ENCODE results near the gene CDIPT. TPM values are rescaled to one million over a fixed set of nuclear protein-coding genes. Genes with fewer than 3 reads are reported as not detected.

The CDIPT gene
- total RNA-seq, 4 donors from 2014 or later, result 39.6 to 122 (median 91.2) TPM

DNA sequence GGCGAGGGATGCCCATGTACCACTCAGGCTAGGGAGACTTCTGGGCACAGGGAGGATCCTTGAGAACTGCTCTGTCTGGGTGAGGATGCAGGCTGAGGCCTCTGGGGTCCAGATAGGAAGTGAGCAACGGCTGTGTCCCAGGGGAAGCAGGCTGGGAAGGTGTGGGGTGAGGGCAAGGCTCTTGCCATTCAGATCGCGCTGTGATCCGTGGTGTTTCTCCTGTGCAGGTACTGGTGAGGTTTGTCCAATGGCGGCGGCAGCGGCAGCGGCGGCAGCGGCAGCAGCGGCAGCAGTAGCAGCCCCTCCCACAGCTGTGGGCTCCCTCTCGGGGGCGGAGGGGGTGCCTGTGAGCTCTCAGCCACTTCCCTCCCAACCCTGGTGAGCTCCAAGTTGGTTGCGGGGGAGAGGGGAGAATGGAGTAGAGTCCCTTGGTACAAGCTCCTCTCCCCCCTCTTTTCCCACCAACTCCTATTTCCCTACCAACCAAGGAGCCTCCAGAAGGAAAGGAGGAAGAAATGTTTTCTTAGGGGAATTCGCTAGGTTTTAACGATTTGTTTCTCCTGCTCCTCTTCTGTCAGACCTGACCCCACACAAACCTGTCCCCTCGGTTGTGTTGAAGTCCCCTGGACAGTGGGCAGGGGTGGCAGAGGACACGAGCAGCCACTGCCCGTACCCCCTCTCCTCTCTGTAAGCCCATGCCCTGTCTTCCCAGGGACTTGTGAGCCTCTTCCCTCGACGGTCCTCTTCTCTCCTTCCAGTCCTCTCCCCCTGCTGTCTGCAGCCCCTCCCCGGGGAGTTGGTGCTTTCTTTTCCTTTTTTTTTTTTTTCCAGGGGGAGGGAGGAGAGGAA is 53.0 kb downstream of the CDIPT start:
- no peak for TF ChIP-seq POLR2A (IDR thresholded peaks at IDR 0.05)
- TF ChIP-seq, protein P1, sequence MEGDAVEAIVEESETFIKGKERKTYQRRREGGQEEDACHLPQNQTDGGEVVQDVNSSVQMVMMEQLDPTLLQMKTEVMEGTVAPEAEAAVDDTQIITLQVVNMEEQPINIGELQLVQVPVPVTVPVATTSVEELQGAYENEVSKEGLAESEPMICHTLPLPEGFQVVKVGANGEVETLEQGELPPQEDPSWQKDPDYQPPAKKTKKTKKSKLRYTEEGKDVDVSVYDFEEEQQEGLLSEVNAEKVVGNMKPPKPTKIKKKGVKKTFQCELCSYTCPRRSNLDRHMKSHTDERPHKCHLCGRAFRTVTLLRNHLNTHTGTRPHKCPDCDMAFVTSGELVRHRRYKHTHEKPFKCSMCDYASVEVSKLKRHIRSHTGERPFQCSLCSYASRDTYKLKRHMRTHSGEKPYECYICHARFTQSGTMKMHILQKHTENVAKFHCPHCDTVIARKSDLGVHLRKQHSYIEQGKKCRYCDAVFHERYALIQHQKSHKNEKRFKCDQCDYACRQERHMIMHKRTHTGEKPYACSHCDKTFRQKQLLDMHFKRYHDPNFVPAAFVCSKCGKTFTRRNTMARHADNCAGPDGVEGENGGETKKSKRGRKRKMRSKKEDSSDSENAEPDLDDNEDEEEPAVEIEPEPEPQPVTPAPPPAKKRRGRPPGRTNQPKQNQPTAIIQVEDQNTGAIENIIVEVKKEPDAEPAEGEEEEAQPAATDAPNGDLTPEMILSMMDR (IDR thresholded peaks at IDR 0.05), result no peak
- Histone ChIP-seq H3K4me1 (peaks cover 4 to 65% (median 34%) of the 10 kb centered on the region in 4 donors), H3K36me3 (peaks cover 0 to 15% (median 0%) of the 10 kb centered on the region in 3 donors), H3K4me3 (peak overlapping the region in 1 of 4 donors; percentile 13), H3K27ac (peak overlapping the region in 3 of 4 donors; percentile 87 to 98 (median 93)), H3K27me3 (no peaks in the 10 kb centered on the region), H3K9me3 (no peaks in the 10 kb centered on the region)
- no peak for DNase-seq

DNA sequence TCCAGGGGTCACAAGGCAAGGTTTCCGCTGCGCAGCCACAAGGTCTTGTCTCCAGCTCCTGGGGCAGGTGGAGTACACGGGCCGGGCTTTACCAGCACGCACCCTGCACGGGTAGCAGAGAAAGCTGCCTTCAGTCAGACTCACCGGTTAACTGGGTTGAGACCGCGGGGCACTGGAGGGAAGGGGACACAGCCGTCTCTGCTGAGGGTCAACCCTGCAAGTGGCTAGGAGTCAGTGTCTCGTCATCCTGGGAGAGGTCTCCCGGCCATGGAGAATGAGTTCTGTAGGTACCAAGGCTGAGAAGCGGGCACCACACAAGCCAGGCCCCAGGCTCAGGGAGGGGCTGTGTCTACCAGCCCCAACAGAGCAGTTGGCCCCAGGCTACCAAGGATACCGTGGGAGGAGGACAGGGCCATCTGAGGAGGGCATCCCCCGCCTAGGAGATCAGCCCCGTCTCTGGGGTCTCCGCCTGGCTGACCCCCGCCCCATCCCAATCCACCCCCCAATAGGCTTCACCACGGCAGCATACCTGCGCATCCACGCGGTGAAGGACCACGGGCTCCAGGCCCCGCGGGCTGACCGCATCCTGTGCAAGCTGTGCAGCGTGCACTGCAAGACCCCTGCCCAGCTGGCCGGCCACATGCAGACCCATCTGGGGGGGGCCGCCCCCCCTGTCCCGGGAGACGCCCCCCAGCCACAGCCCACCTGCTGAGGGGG is 53.8 kb downstream of the CDIPT start:
- peaks cover 4 to 62% (median 34%) of the 10 kb centered on the region in 4 donors for H3K4me1 ChIP-seq
- no peaks in the 10 kb centered on the region for H3K27me3 ChIP-seq
- no peaks in the 10 kb centered on the region for H3K9me3 ChIP-seq
- H3K4me3 ChIP-seq, result peak overlapping the region in 2 of 4 donors; percentile 63 to 76
- peak overlapping the region; percentile 85 to 98 (median 90) for H3K27ac ChIP-seq
- TF ChIP-seq, protein P1 (IDR thresholded peaks at IDR 0.05), result no peak
- TF ChIP-seq POLR2A (IDR thresholded peaks at IDR 0.05), result no peak
- DNase-seq, result no peak
- H3K36me3 ChIP-seq, result peaks cover 0 to 15% (median 0%) of the 10 kb centered on the region in 3 donors

Small RNA genes within 50 kb of the gene (small RNA-seq; reads per million reads assigned to genes)
- 0 reads per million in 2 donors for gene AC009133.6
- gene AC120114.4, result 0 reads per million in 2 donors

Other genes with a start within 250 kb of the CDIPT start
- gene SPN, start 200.0 kb downstream of the CDIPT start, total RNA-seq, result 10 to 100 TPM in 1 of 4 donors, 1 to 10 TPM in 3; 2.5 to 14.0 (median 2.8) TPM
- 10 to 100 TPM; 40.4 to 96.3 (median 47.4) TPM for gene QPRT, start 184.0 kb downstream of the CDIPT start, total RNA-seq
- gene C16orf54, start 117.2 kb downstream of the CDIPT start, total RNA-seq, result 1 to 10 TPM; 2.2 to 9.9 (median 3.6) TPM
- gene ZG16, start 85.0 kb downstream of the CDIPT start, total RNA-seq, result 100 to 1,000 TPM in 3 of 4 donors, 1 to 10 TPM in 1; 9.9 to 585 (median 158) TPM
- gene KIF22, start 72.5 kb downstream of the CDIPT start, total RNA-seq, result 100 to 1,000 TPM in 2 of 4 donors, 10 to 100 TPM in 2; 31.9 to 157 (median 72.8) TPM
- 100 to 1,000 TPM; 124 to 208 (median 135) TPM for gene MAZ, start 56.7 kb downstream of the CDIPT start, total RNA-seq
- gene PRRT2, start 51.0 kb downstream of the CDIPT start, total RNA-seq, result 1 to 10 TPM in 2 of 4 donors, under 1 TPM in 1, not detected in 1; 0.95 to 3.3 (median 2.5) TPM
- gene PAGR1, start 47.1 kb downstream of the CDIPT start, total RNA-seq, result 10 to 100 TPM; 39.5 to 50.3 (median 48.3) TPM
- 100 to 1,000 TPM; 222 to 709 (median 645) TPM for gene MVP, start 42.8 kb downstream of the CDIPT start, total RNA-seq
- gene SEZ6L2, start 36.3 kb upstream of the CDIPT start, total RNA-seq, result 10 to 100 TPM in 2 of 4 donors, 1 to 10 TPM in 2; 1.7 to 14.2 (median 10.6) TPM
- gene ASPHD1, start 37.3 kb upstream of the CDIPT start, total RNA-seq, result under 1 TPM in 1 of 4 donors, not detected in 3; 0.53 TPM
- gene KCTD13, start 63.0 kb upstream of the CDIPT start, total RNA-seq, result 10 to 100 TPM; 38.8 to 98.1 (median 48.7) TPM
- gene TMEM219, start 98.9 kb upstream of the CDIPT start, total RNA-seq, result 100 to 1,000 TPM; 103 to 201 (median 170) TPM
- gene TAOK2, start 110.6 kb upstream of the CDIPT start, total RNA-seq, result 100 to 1,000 TPM in 1 of 4 donors, 10 to 100 TPM in 3; 78.1 to 123 (median 90.9) TPM
- 10 to 100 TPM in 3 of 4 donors, 1 to 10 TPM in 1; 5.8 to 15.1 (median 13.1) TPM for gene HIRIP3, start 132.4 kb upstream of the CDIPT start, total RNA-seq
- gene INO80E, start 133.0 kb upstream of the CDIPT start, total RNA-seq, result 10 to 100 TPM; 46.6 to 85.8 (median 75.9) TPM
- gene DOC2A, start 147.8 kb upstream of the CDIPT start, total RNA-seq, result 1 to 10 TPM in 3 of 4 donors, not detected in 1; 2.5 to 4.9 (median 2.9) TPM
- gene C16orf92, start 160.0 kb upstream of the CDIPT start, total RNA-seq, result not detected
- gene TLCD3B, start 168.0 kb upstream of the CDIPT start, total RNA-seq, result not detected
- 1,000 to 10,000 TPM in 1 of 4 donors, 100 to 1,000 TPM in 3; 427 to 1,063 (median 887) TPM for gene ALDOA, start 202.5 kb upstream of the CDIPT start, total RNA-seq
- gene PPP4C, start 212.8 kb upstream of the CDIPT start, total RNA-seq, result 10 to 100 TPM; 43.7 to 79.4 (median 56.6) TPM
- 1 to 10 TPM in 3 of 4 donors, under 1 TPM in 1; 0.53 to 3.4 (median 2.2) TPM for gene TBX6, start 228.7 kb upstream of the CDIPT start, total RNA-seq
- 100 to 1,000 TPM in 2 of 4 donors, 10 to 100 TPM in 2; 85.8 to 144 (median 113) TPM for gene YPEL3, start 233.0 kb upstream of the CDIPT start, total RNA-seq

Measured in Peyer's patch (tissue), 4 donors.